ENCODE results near the gene HSF5. TPM values are rescaled to one million over a fixed set of nuclear protein-coding genes. Genes with fewer than 3 reads are reported as not detected.

Gene HSF5
- total and polyA plus RNA-seq, 2 of the 13 experiments (the other 11 are each of a cell fraction or from before 2014, with no cell fraction given): not detected

- CTCF ChIA-PET (ENCODE audit: low intra/inter-chr PET ratio, low total read pairs): no interaction called here
- H3K36me3 ChIP-seq (replicated peaks in 1 of 2; ENCODE audit: control insufficient read depth in 1 of 2, insufficient read depth in 2 of 2, low read length in 2 of 2): peaks cover 28 to 50% of the 10 kb centered on the region in 2 experiments
- no peaks in the 10 kb centered on the region for H3K27me3 ChIP-seq (ENCODE audit: control insufficient read depth in 1 of 2, insufficient read depth in 2 of 2, low read length in 2 of 2)
- no TSS peak for BruUV-seq (replicated peaks)
- H3K4me2 ChIP-seq (ENCODE audit: low read depth, low read length): no peak overlapping the region
- no peaks in the 10 kb centered on the region for H3K9me3 ChIP-seq (ENCODE audit: low read length)
- H3K9ac ChIP-seq (ENCODE audit: insufficient read depth, low read depth, low read length): peak overlapping the region; percentile 2; the same call in 1 of the 2 replicates
- no peak for ATAC-seq
- POLR2A ChIA-PET: interaction anchor here (9.5 kb wide), 1 partner anchor 8 kb away, joined by 458 read pairs; no protein-coding TSS in a partner anchor
- WGBS (ENCODE audit: low lambda C conversion rate): 95% methylated on average over 2 of the region's 2 CpGs
- no peak for FAIRE-seq
- no peaks in the 10 kb centered on the region for H4K20me1 ChIP-seq (ENCODE audit: insufficient read depth, low read length)
- no peak overlapping the region for H3K4me3 ChIP-seq (replicated peaks in 1 of 3; ENCODE audit: insufficient read depth in 1 of 3, low read depth in 2 of 3, low read length in 3 of 3)
- H2AFZ ChIP-seq (ENCODE audit: low read length): no peak overlapping the region
- intact Hi-C loops (cut with micrococcal nuclease; ENCODE audit: unreplicated experiment): no loop called here
- peaks cover 97% of the 10 kb centered on the region for H3K79me2 ChIP-seq (ENCODE audit: insufficient read depth, low read length)
- DNase-seq (ENCODE audit: low spot score): no peak
- in situ Hi-C loops (cut with HindIII; ENCODE audit: extremely low pct_ligation_motif_present, low pct_unique_long_range_greater_than_20kb): no loop called here
- peak overlapping the region; percentile 36 for H3K27ac ChIP-seq (ENCODE audit: extremely low read length, insufficient read depth, low read length)
- peaks cover 97% of the 10 kb centered on the region for H3K4me1 ChIP-seq (ENCODE audit: insufficient read depth, low read length)
- peak; percentile 88 for TF ChIP-seq RBM22 (optimal IDR thresholded peaks at IDR 0.05; ENCODE audit: low read length)
- no peak for TF ChIP-seq ARNT (IDR thresholded peaks at IDR 0.05)
These were observed 112.4 kb downstream of the HSF5 start for GRCh38 chr17:58375811-58376210.

GRCh38 chr17:58375256-58375655 lies 113.0 kb downstream of the HSF5 start:
- DNase-seq (ENCODE audit: low spot score) (no peak), FAIRE-seq (no peak), ATAC-seq (no peak)
- Histone ChIP-seq H3K27ac (ENCODE audit: extremely low read length, insufficient read depth, low read length) (no peak overlapping the region), H4K20me1 (ENCODE audit: insufficient read depth, low read length) (no peaks in the 10 kb centered on the region), H3K9me3 (ENCODE audit: low read length) (no peaks in the 10 kb centered on the region), H3K4me1 (ENCODE audit: insufficient read depth, low read length) (peaks cover 97% of the 10 kb centered on the region), H3K79me2 (ENCODE audit: insufficient read depth, low read length) (peaks cover 96% of the 10 kb centered on the region), H3K4me2 (ENCODE audit: low read depth, low read length) (no peak overlapping the region), H3K36me3 (replicated peaks in 1 of 2; ENCODE audit: control insufficient read depth in 1 of 2, insufficient read depth in 2 of 2, low read length in 2 of 2) (peaks cover 32 to 55% of the 10 kb centered on the region in 2 experiments), H3K27me3 (ENCODE audit: control insufficient read depth in 1 of 2, insufficient read depth in 2 of 2, low read length in 2 of 2) (no peaks in the 10 kb centered on the region), H3K9ac (ENCODE audit: insufficient read depth, low read depth, low read length) (no peak overlapping the region), H3K4me3 (replicated peaks in 1 of 3; ENCODE audit: insufficient read depth in 1 of 3, low read depth in 2 of 3, low read length in 3 of 3) (no peak overlapping the region), H2AFZ (ENCODE audit: low read length) (no peak overlapping the region)
- ChIA-PET CTCF (ENCODE audit: low intra/inter-chr PET ratio, low total read pairs) (no interaction called here), POLR2A (interaction anchor here (0.7 to 1.0 kb wide), 2 partner anchors 11 to 24 kb away, joined by 3 read pairs; partner anchors contain the start of gene SUPT4H1)
- in situ Hi-C loops (cut with HindIII; ENCODE audit: extremely low pct_ligation_motif_present, low pct_unique_long_range_greater_than_20kb) (no loop called here), intact Hi-C loops (cut with micrococcal nuclease; ENCODE audit: unreplicated experiment) (no loop called here)
- TSS peak; percentile 1 for BruUV-seq (replicated peaks)
- WGBS (ENCODE audit: low lambda C conversion rate): 92% methylated on average over 5 of the region's 5 CpGs
- no peak for TF ChIP-seq ZNF382 (CRISPR knock-in tag; IDR thresholded peaks at IDR 0.05; ENCODE audit: borderline replicate concordance)
- TF ChIP-seq ZNF143 (CRISPR knock-in tag; IDR thresholded peaks at IDR 0.05): no peak
- no peak for TF ChIP-seq ZNF775 (CRISPR knock-in tag; IDR thresholded peaks at IDR 0.05; ENCODE audit: borderline replicate concordance)
- no peak for TF ChIP-seq SKI (IDR thresholded peaks at IDR 0.05; ENCODE audit: partially characterized antibody)
- no peak for TF ChIP-seq ISL2 (CRISPR knock-in tag; IDR thresholded peaks at IDR 0.05)
- TF ChIP-seq PLSCR1 (CRISPR knock-in tag; IDR thresholded peaks at IDR 0.05; ENCODE audit: borderline replicate concordance): no peak
- peak; percentile 8; the same call in 1 of the 2 replicates for TF ChIP-seq POLR2AphosphoS5 (IDR thresholded peaks at IDR 0.05; ENCODE audit: low read depth, low read length)
- TF ChIP-seq WIZ (CRISPR knock-in tag; IDR thresholded peaks at IDR 0.05): no peak
- TF ChIP-seq KLF16 (CRISPR knock-in tag; IDR thresholded peaks at IDR 0.05): no peak

Measured in HepG2 (cell line).